Neural progenitor cell (in vitro differentiated cells): ENCODE data around the gene NHEJ1. TPM values are rescaled to one million over a fixed set of nuclear protein-coding genes. Genes with fewer than 3 reads are reported as not detected.

Experiments
- DNase-seq: peaks from one replicate; pipeline ENCODE4 v3.0.0-alpha.2; 2016; ENCODE audit warnings: low spot score
- H2AFZ ChIP-seq: fragments of 200-600 bp; sonication (generic); replicated peaks from 2 replicates; pipeline ENCODE4 v1.6.1; 2016; ENCODE audit warnings: antibody characterized with exemption
- H3F3A ChIP-seq: fragments of 200-600 bp; sonication (generic); 2 replicates; pipeline ENCODE4 v1.6.1; 2016; ENCODE audit warnings: antibody characterized with exemption, low read depth
- H3K27ac ChIP-seq: fragments of 200-600 bp; sonication (generic); 2 replicates; pipeline ENCODE4 v1.5.1; 2016; ENCODE audit warnings: mild to moderate bottlenecking
- H3K27me3 ChIP-seq: fragments of 200-600 bp; sonication (generic); 2 replicates; pipeline ENCODE4 v1.6.1; 2016; ENCODE audit warnings: mild to moderate bottlenecking, moderate library complexity
- H3K36me3 ChIP-seq: fragments of 200-600 bp; sonication (generic); 2 replicates; pipeline ENCODE4 v1.5.1; 2016
- H3K4me1 ChIP-seq: fragments of 200-600 bp; sonication (generic); 2 replicates; pipeline ENCODE4 v1.6.1; 2016; ENCODE audit warnings: mixed run types
- H3K4me2 ChIP-seq: fragments of 200-600 bp; sonication (generic); 2 replicates; pipeline ENCODE4 v1.6.1; 2016
- H3K4me3 ChIP-seq: fragments of 200-600 bp; sonication (generic); 2 replicates; pipeline ENCODE4 v1.5.1; 2016
- H3K79me2 ChIP-seq: fragments of 200-600 bp; sonication (generic); 2 replicates; pipeline ENCODE4 v1.6.1; 2016; ENCODE audit warnings: low read depth
- H3K9ac ChIP-seq: fragments of 200-600 bp; sonication (generic); 2 replicates; pipeline ENCODE4 v1.6.1; 2016
- H3K9me3 ChIP-seq: fragments of 200-600 bp; sonication (generic); 2 replicates; pipeline ENCODE4 v1.5.1; 2016; ENCODE audit warnings: low read depth
- H4K20me1 ChIP-seq: fragments of 200-600 bp; sonication (generic); 2 replicates; pipeline ENCODE4 v1.6.1; 2016; ENCODE audit warnings: low read depth
- H3K27ac Mint-ChIP-seq: 3 replicates; pipeline ENCODE4 v1.8.0; 2021; ENCODE audit warnings: mixed read lengths
- H3K27me3 Mint-ChIP-seq: 2 replicates; pipeline ENCODE4 v1.8.0; 2022; ENCODE audit warnings: low read depth, mild to moderate bottlenecking, inconsistent platforms, moderate library complexity, mixed read lengths; ENCODE audit not compliant: insufficient read depth
- H3K36me3 Mint-ChIP-seq: 3 replicates; pipeline ENCODE4 v1.8.0; 2021; ENCODE audit warnings: mixed read lengths
- H3K4me1 Mint-ChIP-seq: 3 replicates; pipeline ENCODE4 v1.8.0; 2021; ENCODE audit warnings: mixed read lengths
- H3K4me3 Mint-ChIP-seq: 3 replicates; pipeline ENCODE4 v1.8.0; 2021; ENCODE audit warnings: mild to moderate bottlenecking, moderate library complexity, mixed read lengths
- H3K9me3 Mint-ChIP-seq: 3 replicates; pipeline ENCODE4 v1.8.0; 2020; ENCODE audit warnings: mixed read lengths
- CTCF ChIP-seq: fragments of 200-600 bp; sonication (generic); IDR thresholded peaks from 2 replicates; pipeline ENCODE4 v1.5.1; 2017; ENCODE audit warnings: antibody characterized with exemption, mild to moderate bottlenecking
- EZH2 ChIP-seq: fragments of 200-600 bp; sonication (generic); IDR thresholded peaks from 2 replicates; pipeline ENCODE4 v1.6.1; 2017; ENCODE audit warnings: antibody characterized with exemption, mild to moderate bottlenecking, moderate library complexity
- EZH2phosphoT487 ChIP-seq: fragments of 200-600 bp; sonication (generic); IDR thresholded peaks from 2 replicates; pipeline ENCODE4 v1.6.1; 2017; ENCODE audit warnings: antibody characterized with exemption
- total RNA-seq: library from RNA; depleted of rRNA; stranded (reverse); fragments of >200 nt; gene quantifications from 2 replicates; pipeline ENCODE4 v1.2.3, GENCODE V29; 2015; ENCODE audit warnings: low replicate concordance

The NHEJ1 gene
- total RNA-seq, 1 donor from 2014 or later = 25.5 TPM

GRCh38 chr2:219123356-219124135 lies 37.1 kb downstream of the NHEJ1 start:
- Mint-ChIP-seq H3K4me1 (peaks cover 11% of the 10 kb centered on the region), H3K4me3 (no peak overlapping the region), H3K36me3 (no peaks in the 10 kb centered on the region), H3K27me3 (no peaks in the 10 kb centered on the region), H3K9me3 (no peaks in the 10 kb centered on the region), H3K27ac (no peak overlapping the region)
- H3K9me3 ChIP-seq = no peaks in the 10 kb centered on the region
- no peak overlapping the region for H3K9ac ChIP-seq
- no peak overlapping the region for H3K27ac ChIP-seq
- no peaks in the 10 kb centered on the region for H3K27me3 ChIP-seq
- no peak for TF ChIP-seq CTCF
- TF ChIP-seq EZH2phosphoT487 = no peak
- no peak for TF ChIP-seq EZH2
- no peak overlapping the region for H3K4me2 ChIP-seq
- peaks cover 26% of the 10 kb centered on the region for H4K20me1 ChIP-seq
- H3K36me3 ChIP-seq = no peaks in the 10 kb centered on the region
- no peak overlapping the region for H3K4me3 ChIP-seq
- DNase-seq = no peak
- no peaks in the 10 kb centered on the region for H3F3A ChIP-seq
- no peaks in the 10 kb centered on the region for H3K79me2 ChIP-seq
- no peak overlapping the region for H2AFZ ChIP-seq
- peaks cover 3% of the 10 kb centered on the region for H3K4me1 ChIP-seq

DNA sequence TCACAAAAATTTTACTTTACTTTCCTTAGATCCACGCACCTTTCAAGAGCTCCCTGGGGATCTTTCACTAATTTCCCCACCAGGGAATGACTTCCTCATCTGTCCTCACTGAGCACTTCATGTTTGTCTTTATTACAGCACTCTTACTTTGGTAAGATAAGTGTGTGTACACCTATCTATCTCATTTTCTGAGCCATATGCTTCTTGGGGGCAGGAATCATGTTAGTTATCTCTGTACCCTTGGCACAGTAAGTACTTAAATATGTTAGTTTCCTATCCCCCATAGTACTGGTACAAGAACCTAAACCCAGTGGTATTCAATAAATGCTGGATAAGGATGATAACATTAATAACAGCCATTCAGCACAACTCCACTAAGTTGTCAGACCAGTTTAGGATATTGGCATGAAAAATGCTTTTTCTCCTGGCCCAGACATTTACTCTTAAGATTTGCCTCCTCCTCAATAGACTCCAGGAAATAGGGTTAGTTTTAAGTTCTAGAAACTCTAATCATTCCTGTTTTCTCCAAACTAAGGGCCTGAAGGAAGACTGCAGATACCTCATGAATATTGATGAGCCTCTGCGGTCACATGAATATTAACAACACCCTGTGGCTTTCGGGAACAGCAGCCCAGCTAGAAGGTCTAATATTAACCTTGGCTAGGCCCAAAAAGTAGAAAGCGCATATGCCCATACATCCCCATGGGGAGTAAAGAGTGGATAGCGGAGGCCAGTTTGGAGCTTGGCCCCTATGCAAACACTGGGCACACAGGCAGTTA lies 38.2 kb downstream of the NHEJ1 start:
- Histone ChIP-seq H3K27ac (no peak overlapping the region), H3K9ac (no peak overlapping the region), H3K36me3 (no peaks in the 10 kb centered on the region), H4K20me1 (peaks cover 28% of the 10 kb centered on the region), H3K9me3 (no peaks in the 10 kb centered on the region), H3F3A (no peaks in the 10 kb centered on the region), H3K79me2 (no peaks in the 10 kb centered on the region), H2AFZ (no peak overlapping the region), H3K27me3 (no peaks in the 10 kb centered on the region), H3K4me2 (no peak overlapping the region), H3K4me1 (peaks cover 3% of the 10 kb centered on the region), H3K4me3 (no peak overlapping the region)
- H3K4me1 Mint-ChIP-seq = peaks cover 11% of the 10 kb centered on the region
- DNase-seq = no peak
- H3K9me3 Mint-ChIP-seq = no peaks in the 10 kb centered on the region
- peaks cover 2% of the 10 kb centered on the region for H3K27me3 Mint-ChIP-seq
- H3K36me3 Mint-ChIP-seq = no peaks in the 10 kb centered on the region
- no peak overlapping the region for H3K4me3 Mint-ChIP-seq
- TF ChIP-seq EZH2 = no peak
- TF ChIP-seq EZH2phosphoT487 = no peak
- no peak for TF ChIP-seq CTCF
- H3K27ac Mint-ChIP-seq = no peak overlapping the region

DNA sequence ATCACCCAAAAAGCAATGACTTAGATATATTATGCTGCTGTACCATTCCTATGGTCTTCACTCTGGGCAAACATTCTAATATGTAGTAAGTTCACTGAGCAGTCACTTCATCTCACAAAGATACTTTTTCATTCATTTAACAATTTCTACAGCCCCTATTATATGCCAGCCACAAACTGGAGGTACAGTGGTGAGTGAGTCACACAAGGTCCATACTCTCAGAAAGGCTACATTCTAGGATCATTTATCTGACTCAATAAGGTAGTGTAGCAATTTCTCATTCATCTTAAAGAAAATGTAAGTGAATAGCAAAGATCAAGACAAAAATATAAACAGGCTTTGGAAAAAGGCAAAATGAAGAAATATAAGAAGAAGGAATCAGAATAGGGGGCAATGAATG lies 40.5 kb downstream of the NHEJ1 start:
- Histone ChIP-seq H3K27me3 (no peaks in the 10 kb centered on the region), H3F3A (no peaks in the 10 kb centered on the region), H3K9me3 (no peaks in the 10 kb centered on the region), H4K20me1 (peaks cover 31% of the 10 kb centered on the region), H3K36me3 (no peaks in the 10 kb centered on the region), H3K4me1 (peaks cover 3% of the 10 kb centered on the region), H3K27ac (no peak overlapping the region), H3K79me2 (no peaks in the 10 kb centered on the region), H3K9ac (no peak overlapping the region), H2AFZ (no peak overlapping the region), H3K4me2 (no peak overlapping the region), H3K4me3 (no peak overlapping the region)
- no peaks in the 10 kb centered on the region for H3K9me3 Mint-ChIP-seq
- H3K36me3 Mint-ChIP-seq = no peaks in the 10 kb centered on the region
- no peak for DNase-seq
- no peak overlapping the region for H3K27ac Mint-ChIP-seq
- peaks cover 11% of the 10 kb centered on the region for H3K4me1 Mint-ChIP-seq
- peaks cover 2% of the 10 kb centered on the region for H3K27me3 Mint-ChIP-seq
- TF ChIP-seq EZH2phosphoT487 (no peak), EZH2 (no peak), CTCF (no peak)
- H3K4me3 Mint-ChIP-seq = no peak overlapping the region
